ENCODE data around the gene MEOX2. TPM values are rescaled to one million over a fixed set of nuclear protein-coding genes. Genes with fewer than 3 reads are reported as not detected.

The MEOX2 gene
- total and polyA plus RNA-seq, 2 of the 8 experiments (the other 6 are each of a cell fraction or from before 2014, with no cell fraction given): 0.05 to 0.19 TPM

GRCh38 chr7:15618275-15618674 lies 68.2 kb downstream of the MEOX2 start:
- Histone ChIP-seq H4K91ac (replicated peaks; ENCODE audit: insufficient read length, low read length) (no peak overlapping the region), H3K23ac (ENCODE audit: insufficient read length) (no peak overlapping the region), H4K20me1 (replicated peaks in 1 of 2; ENCODE audit: control insufficient read depth in 1 of 2, insufficient read depth in 2 of 2, low read length in 2 of 2) (no peaks in the 10 kb centered on the region), H3K4me1 (replicated peaks in 1 of 4; ENCODE audit: control insufficient read depth in 3 of 4, insufficient read depth in 4 of 4, low read length in 3 of 4) (no peaks in the 10 kb centered on the region), H2AFZ (ENCODE audit: low read length) (no peak overlapping the region), H3K79me2 (ENCODE audit: control insufficient read depth in 1 of 2, insufficient read depth in 2 of 2, low read length in 2 of 2) (no peaks in the 10 kb centered on the region), H2AK5ac (ENCODE audit: low read depth, low read length) (no peak overlapping the region), H3K14ac (ENCODE audit: insufficient read length) (no peak overlapping the region), H2BK20ac (ENCODE audit: low read length) (no peak overlapping the region), H3K27ac (ENCODE audit: low read depth, low read length) (no peak overlapping the region), H2BK12ac (ENCODE audit: low read depth, low read length) (no peak overlapping the region), H4K5ac (ENCODE audit: insufficient read length, low read depth, low read length) (no peak overlapping the region), H3K79me1 (ENCODE audit: low read depth, low read length) (no peaks in the 10 kb centered on the region), H3K9me3 (ENCODE audit: insufficient read depth in 2 of 2, low read depth in 1 of 2, low read length in 1 of 2) (no peaks in the 10 kb centered on the region), H4K8ac (ENCODE audit: extremely low read depth, insufficient read depth, low read length) (no peak overlapping the region), H3K9ac (replicated peaks in 1 of 4; ENCODE audit: extremely low read depth in 1 of 4, low read depth in 3 of 4, low read length in 3 of 4) (no peak overlapping the region), H3K56ac (replicated peaks; ENCODE audit: insufficient read length, low read depth, low read length) (no peak overlapping the region), H2BK15ac (ENCODE audit: low read length) (no peak overlapping the region), H3K4me2 (ENCODE audit: insufficient read depth in 1 of 2, low read depth in 2 of 2, low read length in 2 of 2) (no peak overlapping the region), H3K27me3 (replicated peaks in 1 of 4; ENCODE audit: control insufficient read depth in 3 of 4, extremely low read depth in 1 of 4, insufficient read depth in 3 of 4, low read length in 3 of 4) (no peaks in the 10 kb centered on the region), H2BK120ac (replicated peaks; ENCODE audit: low read depth, low read length) (no peak overlapping the region), H3K4me3 (ENCODE audit: extremely low read depth in 1 of 4, insufficient read depth in 2 of 4, low read depth in 3 of 4, low read length in 4 of 4) (no peak overlapping the region), H3K36me3 (ENCODE audit: control insufficient read depth in 2 of 4, insufficient read depth in 4 of 4, low read length in 3 of 4) (no peaks in the 10 kb centered on the region), H3K23me2 (ENCODE audit: low read depth, low read length) (no peaks in the 10 kb centered on the region), H2BK5ac (ENCODE audit: low read depth, low read length) (no peak overlapping the region), H3K4ac (replicated peaks; ENCODE audit: insufficient read length, low read depth, low read length) (no peak overlapping the region), H3K18ac (ENCODE audit: extremely low read depth, low read length) (no peak overlapping the region)
- ChIA-PET POLR2A (ENCODE audit: partially characterized antibody) (no interaction called here), CTCF (ENCODE audit: partially characterized antibody) (interaction anchor here (1.0 kb wide), 1 partner anchor 10 kb away, joined by 3 read pairs; no protein-coding TSS in a partner anchor)
- no peak for FAIRE-seq
- no peak for DNase-seq (ENCODE audit: low read depth in 1 of 2, low spot score in 2 of 2)
- TF ChIP-seq TEAD4 (IDR thresholded peaks at IDR 0.05; ENCODE audit: low read depth, low read length) (no peak), RNF2 (IDR thresholded peaks at IDR 0.05; ENCODE audit: borderline replicate concordance, low read depth, low read length, missing control alignments, poor library complexity, severe bottlenecking) (no peak)
- WGBS, 2 experiments (ENCODE audit: extremely low coverage in 1 of 2, insufficient coverage in 1 of 2, insufficient read length in 1 of 2, insufficient replicate concordance in 2 of 2, low coverage in 1 of 2, low lambda C conversion rate in 2 of 2, missing lambda C conversion rate in 1 of 2): 93% methylated on average over 2 of the region's 2 CpGs; no CpG with 5 or more reads in 1 of the 2 experiments

All from H1 (cell line).